Measurements from ENCODE around the gene USH2A.

GRCh38 chr1:216124192-216124781 lies 299.0 kb downstream of the USH2A start:
- no peak for TF ChIP-seq POLR2AphosphoS5 (IDR thresholded peaks at IDR 0.05; ENCODE audit: low read depth, low read length)
- no peak for TF ChIP-seq POLR2A (IDR thresholded peaks at IDR 0.05; ENCODE audit: low read depth, low read length)
- TF ChIP-seq TAF1 (IDR thresholded peaks at IDR 0.05; ENCODE audit: borderline replicate concordance, low read depth, low read length) = no peak
